Adipose tissue (tissue), 3 donors: ENCODE data around the gene CAND2. TPM values are rescaled to one million over a fixed set of nuclear protein-coding genes. Genes with fewer than 3 reads are reported as not detected.
"Not testable (repeated sequence)": the region's sequence is repeated elsewhere in the genome, so short reads cannot be mapped to it uniquely, and the experiment has no call there.

ENCODE experiments used
- H3K27ac ChIP-seq: one replicate; pipeline ENCODE4 v1.5.1; 2013; ENCODE audit warnings: low read depth, low read length
- WGBS, 3 donors: extraction: QIAGEN DNeasy Blood & Tissue Kit; methylation state at CpG; one replicate each; pipeline ENCODE4 v1.1.7; 2013; 5-methylcytosine and 5-hydroxymethylcytosine counted together
- polyA plus RNA-seq, 3 donors: library from polyadenylated mRNA; stranded (reverse); fragments of 200-250 nt; gene quantifications; one replicate each; pipeline ENCODE4 v1.2.3, GENCODE V29; 2013
- donor health status: healthy with polysubstance abuse.
- donor health status: Bipolar disorder and iron deficiency.
- donor health status: healthy.

Gene CAND2
- polyA plus RNA-seq, 3 donors, result 0.79 to 2.0 (median 1.1) TPM

- H3K27ac ChIP-seq, result no peak overlapping the region
- 73 to 75% (median 75%) methylated on average over 11 of the region's 11 CpGs for WGBS, 3 donors
Observed at GRCh38 chr3:12839156-12839946, 42.9 kb downstream of the CAND2 start.

GRCh38 chr3:12840148-12840547, 43.7 kb downstream of the CAND2 start:
- 38 to 52% (median 43%) methylated on average over 10 of the region's 10 CpGs for WGBS, 3 donors
- H3K27ac ChIP-seq, result not testable (repeated sequence)

- H3K27ac ChIP-seq, result peak overlapping the region; percentile 89
- WGBS, 3 donors, result 2 to 8% (median 5%) methylated on average over 18 of the region's 18 CpGs
Observed at GRCh38 chr3:12840591-12841148, 44.2 kb downstream of the CAND2 start.

- 0% methylated on average over 43 of the region's 43 CpGs for WGBS, 3 donors
- peak within 1 kb of the TSS; percentile 89 for H3K27ac ChIP-seq
Observed at GRCh38 chr3:12841149-12841969, 44.9 kb downstream of the CAND2 start, which contains the start of gene RPL32. Gene RPL32, minus strand, starts transcription at chr3:12841565. Its CDS starts 1,328 bp downstream, at chr3:12840237.

- WGBS, 3 donors, result 46 to 50% (median 48%) methylated on average over 7 of the region's 7 CpGs
- H3K27ac ChIP-seq, result no peak overlapping the region
Observed at GRCh38 chr3:12841970-12842328, 45.5 kb downstream of the CAND2 start.

- WGBS, 3 donors, result 90 to 96% (median 95%) methylated on average over 4 of the region's 4 CpGs
- no peak overlapping the region for H3K27ac ChIP-seq
Observed at GRCh38 chr3:12842469-12842868, 46.0 kb downstream of the CAND2 start.

GRCh38 chr3:12845811-12846210, 49.3 kb downstream of the CAND2 start:
- 27 to 51% (median 32%) methylated on average over 1 of the region's 1 CpG for WGBS, 3 donors
- H3K27ac ChIP-seq, result no peak overlapping the region

GRCh38 chr3:12852201-12852600, 55.7 kb downstream of the CAND2 start:
- no peak overlapping the region for H3K27ac ChIP-seq
- WGBS, 3 donors, result 84 to 92% (median 89%) methylated on average over 3 of the region's 3 CpGs

- 64 to 73% (median 65%) methylated on average over 2 of the region's 2 CpGs for WGBS, 3 donors
Observed at GRCh38 chr3:12853847-12854246, 57.4 kb downstream of the CAND2 start.

GRCh38 chr3:12854565-12854964, 58.1 kb downstream of the CAND2 start:
- no peak overlapping the region for H3K27ac ChIP-seq
- 72 to 92% (median 90%) methylated on average over 4 of the region's 4 CpGs for WGBS, 3 donors

More at GRCh38 chr3:12853847-12854246, 57.4 kb downstream of the CAND2 start:
- H3K27ac ChIP-seq, result not testable (repeated sequence)

- 81 to 91% (median 91%) methylated on average over 5 of the region's 5 CpGs for WGBS, 3 donors
- no peak overlapping the region for H3K27ac ChIP-seq
Observed at GRCh38 chr3:12856626-12857025, 60.1 kb downstream of the CAND2 start.

GRCh38 chr3:12859840-12860239, 63.4 kb downstream of the CAND2 start:
- no peak overlapping the region for H3K27ac ChIP-seq
- WGBS, 3 donors, result 61 to 80% (median 68%) methylated on average over 7 of the region's 7 CpGs

- H3K27ac ChIP-seq, result no peak overlapping the region
- WGBS, 3 donors, result 79 to 87% (median 79%) methylated on average over 4 to 5 of the region's 5 CpGs
Observed at GRCh38 chr3:12861611-12862010, 65.1 kb downstream of the CAND2 start.

GRCh38 chr3:12862387-12862786, 65.9 kb downstream of the CAND2 start:
- H3K27ac ChIP-seq, result no peak overlapping the region
- 93 to 97% (median 93%) methylated on average over 8 of the region's 8 CpGs for WGBS, 3 donors

GRCh38 chr3:12865271-12865670, 68.8 kb downstream of the CAND2 start:
- H3K27ac ChIP-seq, result no peak overlapping the region
- WGBS, 3 donors, result 85 to 94% (median 87%) methylated on average over 4 of the region's 4 CpGs

- H3K27ac ChIP-seq, result no peak overlapping the region
- 74 to 85% (median 82%) methylated on average over 6 of the region's 6 CpGs for whole genome bisulfite sequencing, 3 donors
Observed at GRCh38 chr3:12866836-12867235, 70.4 kb downstream of the CAND2 start.

- H3K27ac ChIP-seq, result no peak overlapping the region
- 21 to 28% (median 23%) methylated on average over 42 to 45 of the region's 45 CpGs for WGBS, 3 donors
Observed at GRCh38 chr3:12868039-12869034, 71.9 kb downstream of the CAND2 start.

- no peak overlapping the region for H3K27ac ChIP-seq
- WGBS, 3 donors, result 13 to 14% (median 13%) methylated on average over 22 to 28 of the region's 28 CpGs
Observed at GRCh38 chr3:12869035-12869621, 72.6 kb downstream of the CAND2 start.
